SK-N-SH treated with all-trans-retinoic acid at 6 μM for 48 hours (cell line): ENCODE measurements around the gene KDM4C.

Source experiments
- ATAC-seq: fragments of 200-7000 bp; cut with Tn5 transposase; 3 replicates; pipeline ENCODE4 v1.9.1; 2020; ENCODE audit warnings: mild to moderate bottlenecking, moderate library complexity
- ARNTL ChIP-seq: fragments of 450-650 bp; formaldehyde crosslinking; IDR thresholded peaks from 2 replicates; pipeline ENCODE4 v1.5.0; 2020; ENCODE audit warnings: low read depth, mild to moderate bottlenecking, moderate library complexity, borderline replicate concordance
- BACH2 ChIP-seq: fragments of 250-450 bp; sonication (Bioruptor Pico); IDR thresholded peaks from 2 replicates; pipeline ENCODE4 v1.9.0; 2021; ENCODE audit warnings: mild to moderate bottlenecking, borderline replicate concordance
- ESRRG ChIP-seq: fragments of 250-450 bp; sonication (Bioruptor Pico); IDR thresholded peaks from 2 replicates; pipeline ENCODE4 v1.6.1; 2021; ENCODE audit warnings: mild to moderate bottlenecking
- GLIS3 ChIP-seq: fragments of 250-450 bp; sonication (Bioruptor Pico); IDR thresholded peaks from 2 replicates; pipeline ENCODE4 v1.5.0; 2020; ENCODE audit warnings: mild to moderate bottlenecking, moderate library complexity
- ISL1 ChIP-seq: fragments of 250-450 bp; sonication (Bioruptor Pico); IDR thresholded peaks from 2 replicates; pipeline ENCODE4 v2.1.2; 2022; ENCODE audit warnings: mild to moderate bottlenecking, moderate library complexity
- PPARA ChIP-seq: fragments of 250-450 bp; sonication (Bioruptor Pico); IDR thresholded peaks from 2 replicates; pipeline ENCODE4 v1.5.0; 2020; ENCODE audit warnings: mild to moderate bottlenecking, borderline replicate concordance
- RARB ChIP-seq: fragments of 250-450 bp; sonication (Bioruptor Pico); IDR thresholded peaks from 2 replicates; pipeline ENCODE4 v1.8.0; 2021; ENCODE audit warnings: mild to moderate bottlenecking, moderate library complexity
- SNAI2 ChIP-seq: fragments of 250-450 bp; sonication (Bioruptor Pico); IDR thresholded peaks from 2 replicates; pipeline ENCODE4 v1.5.0; 2020; ENCODE audit warnings: mild to moderate bottlenecking, moderate library complexity
- TCF4 ChIP-seq: fragments of 250-450 bp; sonication (Bioruptor Pico); IDR thresholded peaks from 2 replicates; pipeline ENCODE4 v1.8.0; 2021; ENCODE audit warnings: mild to moderate bottlenecking, moderate library complexity, borderline replicate concordance
- TOX ChIP-seq: fragments of 250-450 bp; sonication (Bioruptor Pico); IDR thresholded peaks from 2 replicates; pipeline ENCODE4 v1.8.0; 2021; ENCODE audit warnings: mild to moderate bottlenecking, moderate library complexity, borderline replicate concordance
- ZC3H10 ChIP-seq: fragments of 250-450 bp; sonication (Bioruptor Pico); IDR thresholded peaks from 2 replicates; pipeline ENCODE4 v1.5.1; 2021; ENCODE audit warnings: mild to moderate bottlenecking, moderate library complexity
- ZFP3 ChIP-seq: fragments of 250-450 bp; sonication (Bioruptor Pico); IDR thresholded peaks from 2 replicates; pipeline ENCODE4 v1.5.0; 2020; ENCODE audit warnings: mild to moderate bottlenecking, moderate library complexity
- ZNF565 ChIP-seq: fragments of 450-650 bp; formaldehyde crosslinking; conservative IDR thresholded peaks from 2 replicates; pipeline ENCODE4 v1.5.0; 2020; ENCODE audit warnings: low read depth, mild to moderate bottlenecking, moderate library complexity
- ZNF70 ChIP-seq: fragments of 450-650 bp; formaldehyde crosslinking; IDR thresholded peaks from 2 replicates; pipeline ENCODE4 v1.5.0; 2020; ENCODE audit warnings: mild to moderate bottlenecking, moderate library complexity
- ZNF8 ChIP-seq: fragments of 450-650 bp; formaldehyde crosslinking; IDR thresholded peaks from 2 replicates; pipeline ENCODE4 v1.5.0; 2020; ENCODE audit warnings: mild to moderate bottlenecking, moderate library complexity
- TF ChIP-seq, protein P1 (sequence below): fragments of 250-450 bp; sonication (Bioruptor Pico); IDR thresholded peaks from 2 replicates; pipeline ENCODE4 v1.5.0; 2020; ENCODE audit warnings: mild to moderate bottlenecking, moderate library complexity
- TF ChIP-seq, protein P2 (sequence below): fragments of 250-450 bp; sonication (Bioruptor Pico); IDR thresholded peaks from 2 replicates; pipeline ENCODE4 v1.8.0; 2021; ENCODE audit warnings: low read depth, mild to moderate bottlenecking, moderate library complexity, borderline replicate concordance
- TF ChIP-seq, protein P3 (sequence below): fragments of 250-450 bp; sonication (Bioruptor Pico); IDR thresholded peaks from 2 replicates; pipeline ENCODE4 v1.8.0; 2020; ENCODE audit warnings: mild to moderate bottlenecking, moderate library complexity, borderline replicate concordance
- TF ChIP-seq, protein P4 (sequence below): fragments of 250-450 bp; sonication (Bioruptor Pico); IDR thresholded peaks from 2 replicates; pipeline ENCODE4 v1.5.1; 2020; ENCODE audit warnings: low read depth, mild to moderate bottlenecking, moderate library complexity
- TF ChIP-seq, protein P5 (sequence below): fragments of 250-450 bp; sonication (Bioruptor Pico); IDR thresholded peaks from 2 replicates; pipeline ENCODE4 v1.5.1; 2021; ENCODE audit warnings: mild to moderate bottlenecking, moderate library complexity

The KDM4C gene

DNA sequence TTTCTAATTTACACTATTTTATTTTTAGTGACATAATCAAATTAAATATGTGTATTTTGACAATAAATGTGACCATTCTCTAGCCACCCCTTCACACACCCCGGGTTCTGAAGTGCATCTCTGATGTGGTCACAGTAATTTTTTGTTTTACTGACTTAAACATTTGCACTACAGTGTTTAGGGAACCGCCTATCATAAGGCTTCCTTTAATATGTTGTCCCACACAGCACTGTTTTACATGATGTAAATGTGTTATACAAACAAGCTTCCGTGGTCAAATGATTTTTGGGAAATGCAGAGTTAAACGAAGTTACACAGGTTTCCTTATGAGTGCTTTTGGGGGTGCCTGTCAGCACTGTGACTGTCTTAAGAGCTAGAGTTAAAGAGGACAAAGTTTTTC lies 86.5 kb downstream of the KDM4C start:
- no peak for TF ChIP-seq RARB (CRISPR knock-in tag)
- TF ChIP-seq ZNF8 (CRISPR knock-in tag) = no peak
- TF ChIP-seq BACH2 (CRISPR knock-in tag) = no peak
- TF ChIP-seq, protein P1, sequence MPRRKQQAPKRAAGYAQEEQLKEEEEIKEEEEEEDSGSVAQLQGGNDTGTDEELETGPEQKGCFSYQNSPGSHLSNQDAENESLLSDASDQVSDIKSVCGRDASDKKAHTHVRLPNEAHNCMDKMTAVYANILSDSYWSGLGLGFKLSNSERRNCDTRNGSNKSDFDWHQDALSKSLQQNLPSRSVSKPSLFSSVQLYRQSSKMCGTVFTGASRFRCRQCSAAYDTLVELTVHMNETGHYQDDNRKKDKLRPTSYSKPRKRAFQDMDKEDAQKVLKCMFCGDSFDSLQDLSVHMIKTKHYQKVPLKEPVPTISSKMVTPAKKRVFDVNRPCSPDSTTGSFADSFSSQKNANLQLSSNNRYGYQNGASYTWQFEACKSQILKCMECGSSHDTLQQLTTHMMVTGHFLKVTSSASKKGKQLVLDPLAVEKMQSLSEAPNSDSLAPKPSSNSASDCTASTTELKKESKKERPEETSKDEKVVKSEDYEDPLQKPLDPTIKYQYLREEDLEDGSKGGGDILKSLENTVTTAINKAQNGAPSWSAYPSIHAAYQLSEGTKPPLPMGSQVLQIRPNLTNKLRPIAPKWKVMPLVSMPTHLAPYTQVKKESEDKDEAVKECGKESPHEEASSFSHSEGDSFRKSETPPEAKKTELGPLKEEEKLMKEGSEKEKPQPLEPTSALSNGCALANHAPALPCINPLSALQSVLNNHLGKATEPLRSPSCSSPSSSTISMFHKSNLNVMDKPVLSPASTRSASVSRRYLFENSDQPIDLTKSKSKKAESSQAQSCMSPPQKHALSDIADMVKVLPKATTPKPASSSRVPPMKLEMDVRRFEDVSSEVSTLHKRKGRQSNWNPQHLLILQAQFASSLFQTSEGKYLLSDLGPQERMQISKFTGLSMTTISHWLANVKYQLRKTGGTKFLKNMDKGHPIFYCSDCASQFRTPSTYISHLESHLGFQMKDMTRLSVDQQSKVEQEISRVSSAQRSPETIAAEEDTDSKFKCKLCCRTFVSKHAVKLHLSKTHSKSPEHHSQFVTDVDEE (CRISPR knock-in tag) = no peak
- TF ChIP-seq, protein P2, sequence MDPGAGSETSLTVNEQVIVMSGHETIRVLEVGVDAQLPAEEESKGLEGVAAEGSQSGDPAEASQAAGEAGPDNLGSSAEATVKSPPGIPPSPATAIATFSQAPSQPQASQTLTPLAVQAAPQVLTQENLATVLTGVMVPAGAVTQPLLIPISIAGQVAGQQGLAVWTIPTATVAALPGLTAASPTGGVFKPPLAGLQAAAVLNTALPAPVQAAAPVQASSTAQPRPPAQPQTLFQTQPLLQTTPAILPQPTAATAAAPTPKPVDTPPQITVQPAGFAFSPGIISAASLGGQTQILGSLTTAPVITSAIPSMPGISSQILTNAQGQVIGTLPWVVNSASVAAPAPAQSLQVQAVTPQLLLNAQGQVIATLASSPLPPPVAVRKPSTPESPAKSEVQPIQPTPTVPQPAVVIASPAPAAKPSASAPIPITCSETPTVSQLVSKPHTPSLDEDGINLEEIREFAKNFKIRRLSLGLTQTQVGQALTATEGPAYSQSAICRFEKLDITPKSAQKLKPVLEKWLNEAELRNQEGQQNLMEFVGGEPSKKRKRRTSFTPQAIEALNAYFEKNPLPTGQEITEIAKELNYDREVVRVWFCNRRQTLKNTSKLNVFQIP (CRISPR knock-in tag) = no peak
- no peak for TF ChIP-seq ZFP3 (CRISPR knock-in tag)
- no peak for TF ChIP-seq GLIS3 (CRISPR knock-in tag)
- TF ChIP-seq, protein P3, sequence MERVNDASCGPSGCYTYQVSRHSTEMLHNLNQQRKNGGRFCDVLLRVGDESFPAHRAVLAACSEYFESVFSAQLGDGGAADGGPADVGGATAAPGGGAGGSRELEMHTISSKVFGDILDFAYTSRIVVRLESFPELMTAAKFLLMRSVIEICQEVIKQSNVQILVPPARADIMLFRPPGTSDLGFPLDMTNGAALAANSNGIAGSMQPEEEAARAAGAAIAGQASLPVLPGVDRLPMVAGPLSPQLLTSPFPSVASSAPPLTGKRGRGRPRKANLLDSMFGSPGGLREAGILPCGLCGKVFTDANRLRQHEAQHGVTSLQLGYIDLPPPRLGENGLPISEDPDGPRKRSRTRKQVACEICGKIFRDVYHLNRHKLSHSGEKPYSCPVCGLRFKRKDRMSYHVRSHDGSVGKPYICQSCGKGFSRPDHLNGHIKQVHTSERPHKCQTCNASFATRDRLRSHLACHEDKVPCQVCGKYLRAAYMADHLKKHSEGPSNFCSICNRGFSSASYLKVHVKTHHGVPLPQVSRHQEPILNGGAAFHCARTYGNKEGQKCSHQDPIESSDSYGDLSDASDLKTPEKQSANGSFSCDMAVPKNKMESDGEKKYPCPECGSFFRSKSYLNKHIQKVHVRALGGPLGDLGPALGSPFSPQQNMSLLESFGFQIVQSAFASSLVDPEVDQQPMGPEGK (CRISPR knock-in tag) = no peak
- no peak for TF ChIP-seq TCF4
- TF ChIP-seq SNAI2 (CRISPR knock-in tag) = no peak
- no peak for TF ChIP-seq ARNTL
- TF ChIP-seq ZNF70 (CRISPR knock-in tag) = no peak
- TF ChIP-seq, protein P4, sequence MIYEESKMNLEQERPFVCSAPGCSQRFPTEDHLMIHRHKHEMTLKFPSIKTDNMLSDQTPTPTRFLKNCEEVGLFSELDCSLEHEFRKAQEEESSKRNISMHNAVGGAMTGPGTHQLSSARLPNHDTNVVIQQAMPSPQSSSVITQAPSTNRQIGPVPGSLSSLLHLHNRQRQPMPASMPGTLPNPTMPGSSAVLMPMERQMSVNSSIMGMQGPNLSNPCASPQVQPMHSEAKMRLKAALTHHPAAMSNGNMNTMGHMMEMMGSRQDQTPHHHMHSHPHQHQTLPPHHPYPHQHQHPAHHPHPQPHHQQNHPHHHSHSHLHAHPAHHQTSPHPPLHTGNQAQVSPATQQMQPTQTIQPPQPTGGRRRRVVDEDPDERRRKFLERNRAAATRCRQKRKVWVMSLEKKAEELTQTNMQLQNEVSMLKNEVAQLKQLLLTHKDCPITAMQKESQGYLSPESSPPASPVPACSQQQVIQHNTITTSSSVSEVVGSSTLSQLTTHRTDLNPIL (CRISPR knock-in tag) = no peak
- no peak for TF ChIP-seq ZC3H10 (CRISPR knock-in tag)
- TF ChIP-seq PPARA (CRISPR knock-in tag) = no peak
- TF ChIP-seq TOX (CRISPR knock-in tag) = no peak
- TF ChIP-seq, protein P5, sequence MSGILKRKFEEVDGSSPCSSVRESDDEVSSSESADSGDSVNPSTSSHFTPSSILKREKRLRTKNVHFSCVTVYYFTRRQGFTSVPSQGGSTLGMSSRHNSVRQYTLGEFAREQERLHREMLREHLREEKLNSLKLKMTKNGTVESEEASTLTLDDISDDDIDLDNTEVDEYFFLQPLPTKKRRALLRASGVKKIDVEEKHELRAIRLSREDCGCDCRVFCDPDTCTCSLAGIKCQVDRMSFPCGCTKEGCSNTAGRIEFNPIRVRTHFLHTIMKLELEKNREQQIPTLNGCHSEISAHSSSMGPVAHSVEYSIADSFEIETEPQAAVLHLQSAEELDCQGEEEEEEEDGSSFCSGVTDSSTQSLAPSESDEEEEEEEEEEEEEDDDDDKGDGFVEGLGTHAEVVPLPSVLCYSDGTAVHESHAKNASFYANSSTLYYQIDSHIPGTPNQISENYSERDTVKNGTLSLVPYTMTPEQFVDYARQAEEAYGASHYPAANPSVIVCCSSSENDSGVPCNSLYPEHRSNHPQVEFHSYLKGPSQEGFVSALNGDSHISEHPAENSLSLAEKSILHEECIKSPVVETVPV (CRISPR knock-in tag) = no peak
- TF ChIP-seq ZNF565 (CRISPR knock-in tag) = no peak
- TF ChIP-seq ISL1 (CRISPR knock-in tag) = no peak
- TF ChIP-seq ESRRG (CRISPR knock-in tag) = no peak
- ATAC-seq = no peak

- no peak for ATAC-seq
- TF ChIP-seq, protein P4 (CRISPR knock-in tag) = no peak
- TF ChIP-seq RARB (CRISPR knock-in tag) = no peak
- TF ChIP-seq, all 23 proteins: peak for 0
Observed at GRCh38 chr9:6845128-6845826, 87.5 kb downstream of the KDM4C start.
